ENCODE data around the gene TBC1D17.

DNA sequence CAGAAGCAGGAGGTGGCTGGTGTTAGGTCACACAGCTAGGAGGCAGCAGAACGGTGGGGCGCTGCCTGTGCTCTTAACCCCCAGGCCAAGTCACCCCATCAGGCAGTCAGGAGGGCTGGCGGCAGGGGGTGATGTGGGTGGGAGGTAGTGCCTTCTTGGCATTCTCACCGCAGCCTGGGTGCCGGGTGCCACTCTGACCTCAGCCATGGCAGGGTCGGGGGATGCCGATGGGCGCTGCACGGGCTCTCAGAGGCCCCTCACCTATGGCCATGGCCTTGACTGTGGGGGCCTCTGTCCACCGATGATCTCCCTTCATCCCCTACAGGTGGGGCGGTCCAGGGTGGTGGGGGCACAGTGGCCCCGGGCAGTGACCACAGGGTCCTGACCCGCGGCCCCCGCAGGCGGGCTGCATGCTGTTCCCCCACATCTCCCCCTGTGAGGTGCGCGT, 20.9 kb upstream of the TBC1D17 start:
- no peak for TF ChIP-seq POLR2A (IDR thresholded peaks at IDR 0.05; ENCODE audit: low read length)
- TF ChIP-seq GATA1 (IDR thresholded peaks at IDR 0.05; ENCODE audit: low read depth, low read length) = no peak

Measured in erythroblast (primary cell).